Measurements from ENCODE around the gene FGF1.

Gene FGF1

GRCh38 chr5:142602720-142603245 is 83.1 kb downstream of the FGF1 start:
- no peak overlapping the region for H3K4me2 ChIP-seq (ENCODE audit: low read length)
- H3K9me3 ChIP-seq (ENCODE audit: insufficient read depth, low read length): no peaks in the 10 kb centered on the region
- H2AFZ ChIP-seq (ENCODE audit: low read depth, low read length): no peak overlapping the region
- H3K4me3 ChIP-seq (ENCODE audit: low read length): no peak overlapping the region
- H3K36me3 ChIP-seq (replicated peaks; ENCODE audit: low read depth, low read length): no peaks in the 10 kb centered on the region
- no peaks in the 10 kb centered on the region for H4K20me1 ChIP-seq (ENCODE audit: insufficient read depth, low read length)
- H3K27ac ChIP-seq (ENCODE audit: low read length): no peak overlapping the region
- H3K79me2 ChIP-seq (ENCODE audit: low read length): no peaks in the 10 kb centered on the region
- H3K9ac ChIP-seq (ENCODE audit: low read length): no peak overlapping the region
- peaks cover 23% of the 10 kb centered on the region for H3K27me3 ChIP-seq (ENCODE audit: low read depth, low read length)
- H3K4me1 ChIP-seq (ENCODE audit: low read length): no peaks in the 10 kb centered on the region
- TF ChIP-seq CTCF (IDR thresholded peaks at IDR 0.05; ENCODE audit: low read depth, low read length) (no peak), EZH2phosphoT487 (IDR thresholded peaks at IDR 0.05; ENCODE audit: low read depth) (no peak)

- no peak overlapping the region for H2AFZ ChIP-seq (ENCODE audit: low read depth, low read length)
- H3K4me2 ChIP-seq (ENCODE audit: low read length): no peak overlapping the region
- no peak overlapping the region for H3K27ac ChIP-seq (ENCODE audit: low read length)
- no peak overlapping the region for H3K4me3 ChIP-seq (ENCODE audit: low read length)
- H3K27me3 ChIP-seq (ENCODE audit: low read depth, low read length): peaks cover 10% of the 10 kb centered on the region
- H3K9me3 ChIP-seq (ENCODE audit: insufficient read depth, low read length): no peaks in the 10 kb centered on the region
- H3K79me2 ChIP-seq (ENCODE audit: low read length): no peaks in the 10 kb centered on the region
- H4K20me1 ChIP-seq (ENCODE audit: insufficient read depth, low read length): no peaks in the 10 kb centered on the region
- peak; percentile 23; the same call in 1 of the 2 replicates for TF ChIP-seq CTCF (IDR thresholded peaks at IDR 0.05; ENCODE audit: low read depth, low read length)
- TF ChIP-seq EZH2phosphoT487 (IDR thresholded peaks at IDR 0.05; ENCODE audit: low read depth): no peak
- H3K36me3 ChIP-seq (replicated peaks; ENCODE audit: low read depth, low read length): no peaks in the 10 kb centered on the region
- H3K9ac ChIP-seq (ENCODE audit: low read length): no peak overlapping the region
- no peaks in the 10 kb centered on the region for H3K4me1 ChIP-seq (ENCODE audit: low read length)
Observed at GRCh38 chr5:142601432-142601831, 84.5 kb downstream of the FGF1 start.

- Histone ChIP-seq H4K20me1 (ENCODE audit: insufficient read depth, low read length) (no peaks in the 10 kb centered on the region), H3K4me1 (ENCODE audit: low read length) (no peaks in the 10 kb centered on the region), H3K9me3 (ENCODE audit: insufficient read depth, low read length) (no peaks in the 10 kb centered on the region), H3K79me2 (ENCODE audit: low read length) (no peaks in the 10 kb centered on the region), H3K4me2 (ENCODE audit: low read length) (no peak overlapping the region), H3K9ac (ENCODE audit: low read length) (no peak overlapping the region), H2AFZ (ENCODE audit: low read depth, low read length) (no peak overlapping the region), H3K27ac (ENCODE audit: low read length) (no peak overlapping the region), H3K36me3 (replicated peaks; ENCODE audit: low read depth, low read length) (no peaks in the 10 kb centered on the region), H3K4me3 (ENCODE audit: low read length) (no peak overlapping the region), H3K27me3 (ENCODE audit: low read depth, low read length) (peaks cover 10% of the 10 kb centered on the region)
- TF ChIP-seq EZH2phosphoT487 (IDR thresholded peaks at IDR 0.05; ENCODE audit: low read depth) (no peak), CTCF (IDR thresholded peaks at IDR 0.05; ENCODE audit: low read depth, low read length) (no peak)
Observed at GRCh38 chr5:142600611-142601358, 85.1 kb downstream of the FGF1 start.

- Histone ChIP-seq H2AFZ (ENCODE audit: low read depth, low read length) (no peak overlapping the region), H3K9me3 (ENCODE audit: insufficient read depth, low read length) (no peaks in the 10 kb centered on the region), H3K27me3 (ENCODE audit: low read depth, low read length) (peaks cover 12% of the 10 kb centered on the region), H3K36me3 (replicated peaks; ENCODE audit: low read depth, low read length) (no peaks in the 10 kb centered on the region), H4K20me1 (ENCODE audit: insufficient read depth, low read length) (no peaks in the 10 kb centered on the region), H3K4me1 (ENCODE audit: low read length) (no peaks in the 10 kb centered on the region), H3K79me2 (ENCODE audit: low read length) (no peaks in the 10 kb centered on the region), H3K9ac (ENCODE audit: low read length) (no peak overlapping the region), H3K4me2 (ENCODE audit: low read length) (no peak overlapping the region), H3K27ac (ENCODE audit: low read length) (no peak overlapping the region), H3K4me3 (ENCODE audit: low read length) (no peak overlapping the region)
- TF ChIP-seq CTCF (IDR thresholded peaks at IDR 0.05; ENCODE audit: low read depth, low read length) (no peak), EZH2phosphoT487 (IDR thresholded peaks at IDR 0.05; ENCODE audit: low read depth) (no peak)
Observed at GRCh38 chr5:142600092-142600491, 85.8 kb downstream of the FGF1 start.

All from OCI-LY3 (cell line).